Left ventricle myocardium inferior (tissue), 1 donor: ENCODE results near the gene CCDC6. TPM values are rescaled to one million over a fixed set of nuclear protein-coding genes. Genes with fewer than 3 reads are reported as not detected.

Experiments
- DNase-seq: peaks from one replicate; pipeline ENCODE4 v3.0.0-alpha.2; 2020
- H3K27ac ChIP-seq: fragments of 200-600 bp; replicated peaks from 2 replicates; pipeline ENCODE4 v1.8.0; 2021
- H3K27me3 ChIP-seq: fragments of 200-600 bp; 2 replicates; pipeline ENCODE4 v1.8.0; 2021; ENCODE audit warnings: low read depth
- H3K36me3 ChIP-seq: fragments of 200-600 bp; 2 replicates; pipeline ENCODE4 v1.8.0; 2021
- H3K4me1 ChIP-seq: fragments of 200-600 bp; 2 replicates; pipeline ENCODE4 v1.8.0; 2021
- H3K4me3 ChIP-seq: fragments of 200-600 bp; 2 replicates; pipeline ENCODE4 v1.8.0; 2021; ENCODE audit warnings: mild to moderate bottlenecking, moderate library complexity
- H3K9me3 ChIP-seq: fragments of 200-600 bp; replicated peaks from 2 replicates; pipeline ENCODE4 v1.8.0; 2021
- intact Hi-C: fragments of 100-400 bp; cut with micrococcal nuclease; formaldehyde crosslinking; loops from one replicate; pipeline ENCODE4 v1.11.0; 2022
- total RNA-seq: library from RNA; stranded (reverse); fragmentation: NEBNext Ultra II Directional; extraction: Animal tissue kit (Norgen Biotek cat#: 25700); gene quantifications from one replicate; pipeline ENCODE4 v1.2.1, GENCODE V29; 2021
- TF ChIP-seq, protein P1 (sequence below): fragments of 200-600 bp; IDR thresholded peaks from 2 replicates; pipeline ENCODE4 v1.8.0; 2021; ENCODE audit warnings: antibody characterized with exemption, mild to moderate bottlenecking, borderline replicate concordance
- donor health status: DM: no; HTN: yes; CAD: no; lungs with severe emphysema.

Gene CCDC6
- total RNA-seq, 1 donor from 2014 or later: 16.4 TPM

GRCh38 chr10:59847888-59848287 is 58.5 kb downstream of the CCDC6 start:
- Histone ChIP-seq H3K4me3 (no peak overlapping the region), H3K27me3 (no peaks in the 10 kb centered on the region), H3K9me3 (no peaks in the 10 kb centered on the region), H3K36me3 (peaks cover 7% of the 10 kb centered on the region), H3K4me1 (peaks cover 22% of the 10 kb centered on the region), H3K27ac (no peak overlapping the region)
- TF ChIP-seq, protein P1, sequence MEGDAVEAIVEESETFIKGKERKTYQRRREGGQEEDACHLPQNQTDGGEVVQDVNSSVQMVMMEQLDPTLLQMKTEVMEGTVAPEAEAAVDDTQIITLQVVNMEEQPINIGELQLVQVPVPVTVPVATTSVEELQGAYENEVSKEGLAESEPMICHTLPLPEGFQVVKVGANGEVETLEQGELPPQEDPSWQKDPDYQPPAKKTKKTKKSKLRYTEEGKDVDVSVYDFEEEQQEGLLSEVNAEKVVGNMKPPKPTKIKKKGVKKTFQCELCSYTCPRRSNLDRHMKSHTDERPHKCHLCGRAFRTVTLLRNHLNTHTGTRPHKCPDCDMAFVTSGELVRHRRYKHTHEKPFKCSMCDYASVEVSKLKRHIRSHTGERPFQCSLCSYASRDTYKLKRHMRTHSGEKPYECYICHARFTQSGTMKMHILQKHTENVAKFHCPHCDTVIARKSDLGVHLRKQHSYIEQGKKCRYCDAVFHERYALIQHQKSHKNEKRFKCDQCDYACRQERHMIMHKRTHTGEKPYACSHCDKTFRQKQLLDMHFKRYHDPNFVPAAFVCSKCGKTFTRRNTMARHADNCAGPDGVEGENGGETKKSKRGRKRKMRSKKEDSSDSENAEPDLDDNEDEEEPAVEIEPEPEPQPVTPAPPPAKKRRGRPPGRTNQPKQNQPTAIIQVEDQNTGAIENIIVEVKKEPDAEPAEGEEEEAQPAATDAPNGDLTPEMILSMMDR: no peak
- DNase-seq: no peak
- intact Hi-C loops: no loop called here

GRCh38 chr10:59847326-59847725 is 59.0 kb downstream of the CCDC6 start:
- H3K36me3 ChIP-seq: peaks cover 7% of the 10 kb centered on the region
- H3K9me3 ChIP-seq: no peaks in the 10 kb centered on the region
- H3K4me3 ChIP-seq: no peak overlapping the region
- TF ChIP-seq, protein P1: no peak
- intact Hi-C loops: no loop called here
- no peak for DNase-seq
- peaks cover 17% of the 10 kb centered on the region for H3K4me1 ChIP-seq
- no peak overlapping the region for H3K27ac ChIP-seq
- no peaks in the 10 kb centered on the region for H3K27me3 ChIP-seq

DNA sequence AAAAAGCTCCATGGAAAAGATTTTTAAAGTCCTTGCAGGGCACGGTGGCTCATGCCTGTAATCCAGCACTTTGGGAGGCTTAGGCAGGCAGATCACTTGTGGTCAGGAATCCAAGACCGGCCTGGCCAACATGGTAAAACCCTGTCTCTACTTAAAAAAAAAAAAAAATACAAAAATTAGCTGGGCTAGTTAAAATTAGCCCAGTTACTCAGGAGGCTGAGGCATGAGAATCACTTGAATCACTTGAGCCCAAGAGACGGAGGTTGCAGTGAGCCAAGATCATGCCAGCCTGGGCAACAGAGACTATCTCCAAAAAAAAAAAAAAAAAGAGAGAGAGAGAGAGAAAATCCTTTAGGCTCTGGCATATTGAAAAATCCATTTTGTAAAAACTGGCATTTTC is 61.9 kb downstream of the CCDC6 start:
- Histone ChIP-seq H3K36me3 (peaks cover 7% of the 10 kb centered on the region), H3K27ac (peak overlapping the region; percentile 17), H3K4me3 (no peak overlapping the region), H3K4me1 (peaks cover 19% of the 10 kb centered on the region), H3K27me3 (no peaks in the 10 kb centered on the region), H3K9me3 (no peaks in the 10 kb centered on the region)
- TF ChIP-seq, protein P1: no peak
- DNase-seq: no peak
- intact Hi-C loops: no loop called here

GRCh38 chr10:59843748-59844147 is 62.6 kb downstream of the CCDC6 start:
- TF ChIP-seq, protein P1: no peak
- H3K4me3 ChIP-seq: no peak overlapping the region
- DNase-seq: no peak
- no peak overlapping the region for H3K27ac ChIP-seq
- no peaks in the 10 kb centered on the region for H3K27me3 ChIP-seq
- no peaks in the 10 kb centered on the region for H3K9me3 ChIP-seq
- peaks cover 19% of the 10 kb centered on the region for H3K4me1 ChIP-seq
- intact Hi-C loops: no loop called here
- H3K36me3 ChIP-seq: peaks cover 5% of the 10 kb centered on the region

- TF ChIP-seq, protein P1: no peak
- no peak overlapping the region for H3K27ac ChIP-seq
- H3K4me1 ChIP-seq: peaks cover 27% of the 10 kb centered on the region
- no peaks in the 10 kb centered on the region for H3K9me3 ChIP-seq
- H3K4me3 ChIP-seq: no peak overlapping the region
- no peaks in the 10 kb centered on the region for H3K27me3 ChIP-seq
- intact Hi-C loops: no loop called here
- no peaks in the 10 kb centered on the region for H3K36me3 ChIP-seq
- DNase-seq: no peak
Observed at GRCh38 chr10:59839576-59839975, 66.8 kb downstream of the CCDC6 start.
